ENCODE results near the gene SPNS2.

The SPNS2 gene

DNA sequence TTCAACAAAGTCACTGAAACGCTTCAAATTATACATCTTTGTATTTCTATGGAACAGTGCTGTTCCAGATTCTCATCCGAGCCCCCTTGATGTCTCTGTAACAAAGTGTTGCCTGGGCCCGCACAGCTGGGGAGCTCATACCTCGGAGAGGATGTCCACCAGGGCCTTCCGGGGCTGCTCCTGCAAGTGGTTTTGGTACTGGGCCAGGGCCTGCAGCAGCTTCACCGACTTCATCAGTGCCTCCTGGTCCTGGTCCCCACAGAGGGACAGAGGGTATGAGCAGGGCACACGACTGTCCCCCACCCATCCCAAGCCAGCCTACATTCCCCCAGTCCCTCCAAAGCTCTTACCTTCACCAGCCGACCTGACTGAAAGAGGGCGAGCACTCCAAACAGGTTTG lies 55.0 kb downstream of the SPNS2 start:
- no peak for DNase-seq

DNA sequence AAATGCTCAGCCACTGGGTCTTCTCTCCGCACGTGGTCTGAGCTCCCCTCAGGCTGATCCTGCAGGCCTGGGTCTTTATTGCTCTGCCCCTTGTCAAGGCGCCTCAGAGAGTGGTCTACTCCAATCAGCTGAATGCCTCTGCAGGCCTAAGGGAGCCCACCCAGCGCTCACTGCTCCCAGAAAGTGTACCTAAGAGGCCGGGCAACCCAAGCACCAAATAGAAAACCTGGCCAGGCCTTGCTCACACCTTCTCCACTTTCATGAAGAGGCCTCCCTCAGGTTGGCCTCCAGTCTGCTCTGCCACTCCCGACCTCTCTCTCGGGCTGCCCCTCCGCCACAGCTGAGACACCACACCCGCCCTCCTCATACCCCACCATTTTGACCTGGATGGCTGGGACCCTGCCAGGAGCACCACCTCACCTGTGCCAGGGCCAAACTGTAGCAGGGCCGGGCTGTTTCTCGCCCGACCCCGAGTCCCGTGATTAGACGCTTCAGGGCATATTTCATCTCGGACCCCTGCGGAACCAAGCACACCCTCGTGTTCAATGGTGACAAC lies 55.8 kb downstream of the SPNS2 start:
- DNase-seq = no peak

DNA sequence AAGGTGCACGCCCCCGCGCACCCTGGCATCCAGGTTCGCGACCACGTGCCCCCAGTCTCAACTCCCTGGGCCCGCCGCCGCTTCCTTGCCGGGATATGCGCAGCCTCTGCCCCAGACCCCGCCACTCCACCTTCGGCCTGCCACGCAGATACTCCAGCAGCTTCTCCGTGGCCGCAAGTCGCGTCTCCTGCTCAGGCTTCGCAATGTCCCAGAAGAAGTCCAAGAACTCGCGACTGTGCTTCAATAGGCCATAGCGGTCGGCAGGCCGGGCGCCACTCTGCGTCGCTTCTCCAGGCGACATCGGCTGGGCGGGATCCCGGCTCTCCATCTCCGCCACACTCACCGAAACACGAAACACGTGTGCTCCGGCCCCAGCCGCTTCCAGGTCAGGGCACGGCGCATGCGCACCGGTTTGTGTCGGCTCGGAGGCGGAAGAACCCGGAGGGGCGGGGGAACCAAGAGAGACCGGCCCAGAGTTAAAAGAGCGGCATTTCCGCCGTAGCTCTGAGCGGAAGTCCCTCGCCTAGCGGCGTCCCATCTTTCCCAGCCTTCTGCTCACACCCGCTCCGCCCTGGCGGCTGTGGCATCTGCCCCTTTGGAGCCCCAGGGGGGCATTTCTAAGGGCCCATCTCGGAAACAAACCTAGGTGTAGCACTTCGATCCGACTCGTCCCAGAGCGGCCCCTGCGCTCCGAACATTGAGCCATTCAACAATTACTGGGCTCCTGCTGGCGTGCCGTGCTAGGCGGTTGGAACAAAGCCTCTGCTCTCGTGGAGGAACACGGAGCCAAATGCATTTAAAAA lies 56.5 kb downstream of the SPNS2 start, which contains the start of gene MYBBP1A:
TSS of gene MYBBP1A (minus strand) at position 388 of the 803 bp plus-strand sequence. CDS start at position 328, 60 bp downstream.
- DNase-seq = peak; percentile 97

DNA sequence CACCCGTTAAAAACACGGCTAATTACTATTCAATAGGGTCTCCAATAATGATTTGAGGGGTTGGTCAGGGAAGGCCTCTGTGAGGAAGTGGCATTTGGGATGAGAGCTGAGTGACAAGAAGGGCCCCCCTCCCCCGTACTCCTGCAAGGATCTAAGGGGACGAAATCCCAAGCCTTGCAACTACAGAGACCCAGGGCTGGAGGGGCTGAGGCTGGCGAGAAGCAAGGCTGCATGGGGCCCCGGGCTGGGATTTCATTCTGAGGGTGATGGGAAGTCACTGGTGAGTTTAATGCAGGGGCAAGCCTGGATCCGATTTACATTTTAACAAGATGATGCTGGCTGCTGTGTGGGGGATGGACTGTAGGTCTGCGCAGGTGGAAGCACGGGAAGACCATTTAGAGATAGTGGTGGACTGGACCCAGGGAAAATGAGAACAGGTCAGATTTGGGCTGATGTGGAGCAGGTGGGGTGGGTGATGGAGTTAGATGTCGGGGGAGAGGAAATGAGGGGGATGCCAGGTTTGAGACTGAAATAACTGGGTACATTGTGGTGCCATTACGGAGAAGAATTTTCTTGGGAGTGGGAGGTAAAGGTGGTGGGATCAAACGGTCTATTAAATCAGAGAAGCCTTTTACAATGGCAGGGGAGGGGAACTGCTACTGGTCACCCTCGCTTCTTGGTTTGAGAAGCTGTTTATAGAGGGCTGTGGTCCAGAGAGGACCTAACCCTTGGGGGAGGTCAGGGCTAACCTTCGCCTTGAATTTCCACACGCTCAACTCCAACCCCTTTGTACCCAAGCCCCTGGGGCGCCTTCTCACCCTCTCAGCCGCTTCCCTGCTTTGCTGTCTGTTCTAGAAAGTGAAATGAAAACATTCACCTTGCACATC lies 57.4 kb downstream of the SPNS2 start:
- DNase-seq = no peak

DNA sequence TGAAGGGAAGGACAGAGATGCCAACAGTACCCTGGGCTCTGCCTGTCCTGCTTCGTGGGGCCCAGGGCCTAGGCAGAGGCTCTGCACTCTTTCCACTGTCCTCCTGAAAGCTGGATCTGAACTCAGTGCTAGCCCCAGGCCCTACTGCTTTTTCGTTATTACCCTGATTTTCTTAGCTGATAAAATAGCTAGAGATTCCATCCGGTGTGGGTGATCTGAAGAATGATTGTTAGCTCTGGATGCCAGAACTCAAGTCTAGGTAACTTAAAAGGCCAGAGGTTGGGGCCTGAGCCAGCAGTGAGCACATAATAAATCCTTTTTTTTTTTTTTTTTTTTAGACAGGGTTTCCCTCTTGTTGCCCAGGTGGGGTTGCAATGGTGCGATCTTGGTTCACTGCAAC lies 58.3 kb downstream of the SPNS2 start:
- no peak for DNase-seq

DNA sequence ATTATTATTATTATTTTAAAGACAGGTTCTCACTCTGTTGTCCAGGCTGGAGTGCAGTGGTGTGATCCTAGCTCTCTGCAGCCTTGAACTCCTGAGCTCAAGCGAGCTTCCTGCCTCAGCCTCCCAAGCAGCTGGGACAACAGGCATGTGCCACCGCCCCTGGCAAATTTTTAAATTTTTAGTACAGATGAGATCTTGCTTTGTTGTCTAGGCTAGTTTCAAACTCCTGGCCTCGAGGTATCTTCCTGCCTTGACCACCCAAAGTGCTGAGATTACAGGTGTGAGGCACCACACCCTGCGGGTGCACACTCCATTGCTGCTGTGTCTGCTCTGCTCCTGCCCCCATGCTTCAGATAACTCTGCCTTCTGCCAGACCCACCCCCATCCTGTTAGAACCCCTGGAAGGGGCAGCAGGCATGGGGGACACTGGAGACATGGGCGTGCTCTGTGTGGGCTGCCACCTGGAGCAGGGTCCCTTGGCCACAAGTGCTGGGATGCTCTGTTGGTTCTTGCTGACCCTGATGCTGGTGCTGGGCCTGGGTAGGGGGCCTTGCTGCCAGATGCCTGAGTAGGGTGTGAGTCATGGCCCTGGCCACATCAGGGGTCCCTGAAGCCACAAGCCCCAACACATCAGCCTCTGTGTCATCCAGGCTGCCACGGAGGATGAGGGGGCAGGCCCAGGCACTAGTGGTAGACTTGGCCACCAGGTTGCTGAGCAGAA lies 59.1 kb downstream of the SPNS2 start:
- no peak for DNase-seq

DNA sequence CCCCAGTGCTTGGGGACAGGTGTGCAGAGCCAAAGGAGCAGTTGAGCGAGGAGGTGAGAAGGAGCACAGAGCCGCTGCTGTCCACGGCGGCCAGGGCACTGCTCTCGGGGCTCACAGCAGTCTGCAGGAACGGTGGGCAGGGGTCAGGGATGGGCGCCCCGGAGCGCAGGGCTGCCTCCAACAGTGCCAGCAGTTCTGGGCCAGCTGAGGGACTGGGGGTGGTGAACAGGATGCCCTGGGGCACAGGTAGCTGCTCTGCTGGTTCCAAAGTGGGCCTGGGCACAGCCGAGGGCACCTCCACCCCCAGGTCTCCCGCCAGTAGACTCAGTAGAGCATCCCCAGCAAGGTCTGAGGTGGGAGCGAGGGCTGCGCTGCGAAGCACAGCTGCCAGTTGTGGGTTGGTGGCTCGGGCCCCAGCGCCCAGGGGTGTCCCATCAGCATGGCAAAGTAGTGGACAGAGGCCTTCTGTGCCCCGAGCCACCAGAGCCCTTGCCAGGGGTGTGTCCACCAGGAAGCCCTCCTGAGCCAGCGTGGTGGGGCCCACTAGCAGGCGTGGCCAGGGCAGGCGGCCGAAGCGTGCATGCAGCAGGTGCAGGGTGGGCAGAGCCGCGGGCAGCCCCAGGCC lies 59.8 kb downstream of the SPNS2 start:
- DNase-seq = no peak

DNA sequence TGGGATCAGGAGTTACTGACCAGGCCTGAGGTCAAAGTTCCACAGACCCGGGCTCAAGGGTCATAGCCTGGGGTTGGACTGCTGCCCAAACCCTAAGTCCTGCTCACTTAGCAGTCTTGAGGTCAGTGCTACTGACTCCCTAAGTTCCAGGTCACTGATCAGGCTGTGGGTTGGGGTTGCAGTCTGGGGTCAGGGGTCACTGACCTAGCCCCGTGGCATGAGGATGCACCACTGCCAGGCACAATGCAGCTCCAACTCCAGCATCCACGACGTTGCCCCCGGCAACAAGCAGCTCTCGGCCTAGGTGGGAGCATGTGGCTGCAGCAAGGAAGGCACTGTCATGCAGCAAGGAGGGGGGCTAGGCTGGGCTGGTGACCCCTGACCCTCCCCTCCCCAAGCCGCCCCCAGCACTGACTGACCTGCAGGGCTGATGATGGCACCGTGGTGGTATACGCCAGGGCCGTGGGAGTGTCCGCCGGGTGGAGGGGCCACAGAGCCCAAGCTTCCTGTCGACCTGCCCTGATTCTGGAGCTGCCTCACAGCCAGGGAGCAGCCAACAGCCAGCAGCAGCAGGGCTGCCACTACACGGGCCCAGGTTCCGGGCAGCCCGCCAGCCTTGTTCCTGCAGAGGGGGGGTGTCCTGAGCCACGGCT lies 60.6 kb downstream of the SPNS2 start:
- no peak for DNase-seq

DNA sequence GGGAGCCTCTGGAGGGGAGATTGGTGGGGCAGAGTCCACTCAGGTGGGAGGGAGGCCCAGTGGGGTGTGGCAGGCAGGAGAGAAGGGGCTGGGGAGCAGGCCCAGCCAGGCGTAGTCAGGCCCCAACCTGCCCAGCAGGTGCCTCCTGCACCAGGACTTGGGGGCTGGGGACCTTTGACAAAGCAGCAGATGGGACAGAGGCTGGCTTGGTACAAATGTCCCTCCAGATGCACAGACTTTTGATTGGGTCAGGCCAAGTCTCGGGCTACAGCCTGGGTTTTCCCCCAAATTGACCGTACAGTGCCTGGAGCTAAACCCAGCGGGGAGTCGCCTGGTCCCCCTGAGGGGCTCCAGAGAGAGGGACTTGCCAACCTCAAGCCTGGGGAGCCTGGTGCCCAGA lies 61.3 kb downstream of the SPNS2 start:
- no peak for DNase-seq

DNA sequence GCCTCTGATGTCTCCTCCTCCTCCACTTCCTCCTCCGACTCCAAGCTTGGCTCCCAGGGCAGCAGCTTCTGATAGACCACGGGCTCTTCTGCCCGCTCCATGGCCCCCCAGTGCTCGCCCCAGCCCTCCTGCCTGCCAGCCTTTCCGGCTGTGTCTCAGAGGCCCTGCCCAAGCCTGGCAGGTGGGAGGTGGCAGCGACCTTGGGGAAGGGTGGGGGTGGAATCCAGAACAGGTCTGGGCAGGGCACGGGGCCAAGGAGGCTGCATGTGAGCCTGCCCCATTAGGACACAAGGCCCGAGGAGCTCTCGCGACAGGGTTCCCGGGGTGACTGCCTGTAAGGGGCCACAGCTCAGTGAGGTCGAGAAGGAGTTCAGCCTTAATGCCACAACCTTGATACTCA lies 61.7 kb downstream of the SPNS2 start, which contains the start of gene GGT6:
TSS of gene GGT6 (minus strand) at position 157 of the 400 bp plus-strand sequence. CDS start at position 101, 56 bp downstream.
- DNase-seq = no peak

DNA sequence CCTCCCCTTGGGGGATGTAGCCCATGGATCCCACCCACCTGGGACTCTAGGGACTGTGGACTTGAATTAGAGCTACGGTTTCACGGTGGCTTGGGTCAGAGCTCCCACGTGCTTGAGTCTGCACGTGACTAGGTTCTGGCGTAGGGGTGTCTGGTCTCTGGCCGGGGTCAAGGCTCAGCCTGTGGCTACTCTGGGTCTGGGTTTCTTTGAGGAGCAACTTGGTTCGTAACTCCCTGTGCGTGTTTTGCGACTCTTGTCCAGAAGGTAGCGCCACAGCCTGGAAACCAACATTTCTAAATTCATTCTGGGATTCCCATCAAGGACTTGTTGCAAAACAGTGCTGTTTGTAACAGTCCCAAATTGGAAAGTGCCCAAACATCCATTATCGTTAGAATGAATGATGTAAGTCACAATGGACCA lies 62.2 kb downstream of the SPNS2 start:
- DNase-seq = no peak

DNA sequence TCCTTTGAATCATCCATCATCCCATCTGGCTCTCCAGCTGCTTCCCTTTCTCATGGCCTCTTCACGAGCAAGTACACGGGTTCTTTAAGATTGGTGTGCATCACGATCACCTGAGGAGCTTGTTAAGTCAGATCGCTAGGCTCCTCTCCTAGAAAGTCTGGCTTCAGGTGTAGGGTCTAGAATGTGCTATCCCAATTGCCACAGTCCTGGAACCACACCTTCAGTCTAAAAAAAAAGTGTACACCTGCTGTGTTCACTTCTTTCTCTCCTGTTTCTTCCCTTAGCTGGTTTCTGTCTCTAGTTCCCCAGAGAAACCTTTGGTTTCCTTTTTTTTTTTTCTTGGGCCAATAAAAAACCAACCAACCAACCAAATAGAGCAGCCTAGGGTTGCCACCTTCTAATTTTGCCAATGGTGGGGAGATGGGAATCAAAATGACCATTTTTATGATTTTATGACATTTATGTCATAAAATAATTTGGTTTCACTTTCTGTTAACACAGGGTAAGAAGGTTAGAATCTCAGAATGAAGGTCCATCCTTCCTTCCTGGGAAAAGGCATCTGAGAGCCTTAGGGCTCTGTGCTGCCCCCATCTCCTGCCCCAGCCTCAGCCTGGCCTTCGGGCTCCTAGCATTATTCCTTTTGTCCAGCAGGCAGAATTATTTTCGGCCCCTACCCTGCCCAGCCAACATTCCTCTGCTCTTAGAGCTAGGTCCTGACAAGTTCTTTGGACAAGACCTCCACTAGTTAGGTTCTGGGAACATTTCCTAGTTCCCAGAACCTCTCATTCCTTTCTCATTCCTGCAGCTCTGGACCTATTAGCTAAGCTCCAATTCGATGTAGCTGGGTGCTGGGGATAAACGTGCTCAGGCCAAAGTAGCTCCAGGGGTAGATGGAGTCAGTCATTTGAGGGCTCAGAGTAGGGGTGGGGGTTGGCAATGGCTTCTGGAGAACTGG lies 63.6 kb downstream of the SPNS2 start:
- DNase-seq = no peak

DNA sequence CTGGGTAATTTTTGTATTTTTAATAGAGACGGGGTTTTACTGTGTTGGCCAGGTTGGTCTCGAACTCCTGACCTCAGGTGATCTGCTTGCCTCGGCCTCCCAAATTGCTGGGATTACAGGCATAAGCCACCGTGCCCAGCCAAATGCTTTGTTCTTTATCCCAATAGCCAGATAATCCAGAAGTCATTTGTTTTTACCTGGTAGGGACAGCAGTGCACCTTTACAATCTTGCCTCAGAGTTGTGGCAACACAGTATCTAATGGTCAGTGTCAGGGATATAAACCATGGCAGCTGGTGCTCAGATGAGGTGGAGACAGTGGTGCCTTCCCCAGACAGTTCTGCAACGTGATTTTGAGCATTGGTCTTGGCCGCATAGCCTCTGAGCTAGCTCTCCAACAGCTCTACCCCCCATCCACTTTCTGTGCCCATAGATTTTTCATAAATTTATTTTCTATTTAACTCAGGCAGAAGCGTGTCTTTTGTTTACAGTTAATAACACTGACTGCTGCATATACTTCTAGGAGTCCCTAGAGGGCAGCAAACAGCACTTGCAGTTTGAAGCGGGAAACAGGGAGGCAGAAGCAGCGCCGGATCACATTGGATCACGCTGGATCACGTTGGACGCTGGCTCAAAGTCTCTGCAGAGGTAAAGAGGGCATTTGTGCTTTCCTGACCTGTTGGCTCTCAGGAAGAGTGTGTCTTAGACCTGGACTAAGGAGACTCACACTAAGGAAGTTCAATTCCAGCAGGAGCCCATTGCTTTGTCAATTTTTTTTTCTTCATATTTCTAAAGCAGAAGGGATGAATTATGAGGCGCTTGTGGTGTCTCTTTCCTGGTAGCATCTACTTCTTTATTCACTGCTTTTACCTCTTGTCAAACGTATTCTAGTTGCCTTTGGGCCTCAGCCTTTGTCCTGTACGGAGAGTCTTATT lies 66.8 kb downstream of the SPNS2 start:
- peak; percentile 76 for DNase-seq

DNA sequence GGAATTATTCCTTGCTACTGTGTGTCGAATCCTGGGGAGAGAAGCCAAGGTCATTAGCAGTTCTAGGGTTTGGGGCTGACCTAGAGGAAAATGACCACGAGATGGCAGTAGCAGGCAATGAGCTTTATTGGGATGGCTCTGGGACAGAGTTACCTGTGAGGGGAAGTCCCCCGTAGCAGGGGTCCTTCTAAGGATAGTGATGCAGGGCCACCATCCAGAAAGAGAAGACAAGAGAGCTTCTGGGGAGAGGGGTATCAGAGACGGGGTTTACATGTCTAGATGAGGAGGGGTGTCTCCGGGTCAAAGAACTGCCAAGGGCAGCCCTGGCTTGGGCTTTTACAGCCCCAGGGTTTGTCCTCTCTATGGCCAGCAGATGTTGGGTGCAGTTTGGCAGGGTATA lies 68.1 kb downstream of the SPNS2 start:
- peak; percentile 33 for DNase-seq

DNA sequence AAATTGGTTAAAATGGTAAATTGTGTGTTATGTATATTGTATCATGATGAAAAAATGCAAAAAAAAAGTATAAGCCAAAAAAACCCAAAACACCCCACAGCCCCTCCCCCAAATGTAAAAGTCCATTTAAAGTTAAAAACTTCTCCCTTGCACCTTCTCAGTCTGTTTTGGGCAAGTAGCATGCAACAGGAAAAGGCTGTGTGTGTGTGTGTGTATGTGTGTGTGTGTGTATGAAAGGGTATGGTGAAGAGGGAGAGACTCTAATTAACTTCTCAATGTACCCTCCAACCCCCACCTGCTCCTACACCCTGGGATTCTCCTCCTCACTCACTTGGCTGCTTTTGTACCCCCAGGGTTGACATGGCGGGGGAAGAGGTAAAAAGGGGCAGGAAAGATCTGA lies 70.9 kb downstream of the SPNS2 start:
- DNase-seq = no peak

DNA sequence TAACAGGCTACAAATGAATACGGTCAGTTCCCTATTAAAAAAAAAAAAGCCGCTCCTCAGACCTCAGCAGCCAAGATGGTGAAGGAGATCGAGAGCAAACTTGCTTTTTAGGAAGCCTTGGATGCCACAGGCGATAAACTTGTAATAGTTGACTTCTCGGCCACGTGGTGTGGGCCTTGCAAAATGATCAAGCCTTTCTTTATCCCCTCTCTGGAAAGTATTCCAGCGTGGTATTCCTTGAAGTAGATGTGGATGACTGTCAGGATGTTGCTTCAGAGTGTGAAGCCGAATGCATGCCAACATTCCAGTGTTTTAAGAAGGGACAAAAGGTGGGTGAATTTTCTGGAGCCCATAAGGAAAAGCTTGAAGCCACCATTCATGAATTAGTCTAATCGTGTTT lies 73.5 kb downstream of the SPNS2 start:
- DNase-seq = no peak

DNA sequence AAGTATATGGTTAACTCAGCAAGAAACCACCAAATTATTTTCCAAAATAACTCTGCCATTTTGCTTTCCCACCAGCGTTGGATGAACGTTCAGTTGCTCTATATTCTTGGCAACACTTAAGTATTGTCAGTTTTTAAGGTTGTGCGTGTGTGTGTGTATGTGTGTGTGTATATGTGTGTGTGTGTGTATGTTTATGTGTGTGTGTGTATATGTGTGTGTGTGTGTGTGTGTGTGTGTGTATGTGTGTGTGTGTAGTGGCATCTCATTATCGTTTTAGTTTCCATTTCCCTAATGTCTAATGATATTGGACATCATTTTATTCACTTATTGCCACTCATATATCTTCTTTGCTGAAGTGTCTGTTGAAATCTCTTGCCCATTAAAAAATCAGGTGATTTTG lies 74.4 kb downstream of the SPNS2 start:
- DNase-seq = no peak

DNA sequence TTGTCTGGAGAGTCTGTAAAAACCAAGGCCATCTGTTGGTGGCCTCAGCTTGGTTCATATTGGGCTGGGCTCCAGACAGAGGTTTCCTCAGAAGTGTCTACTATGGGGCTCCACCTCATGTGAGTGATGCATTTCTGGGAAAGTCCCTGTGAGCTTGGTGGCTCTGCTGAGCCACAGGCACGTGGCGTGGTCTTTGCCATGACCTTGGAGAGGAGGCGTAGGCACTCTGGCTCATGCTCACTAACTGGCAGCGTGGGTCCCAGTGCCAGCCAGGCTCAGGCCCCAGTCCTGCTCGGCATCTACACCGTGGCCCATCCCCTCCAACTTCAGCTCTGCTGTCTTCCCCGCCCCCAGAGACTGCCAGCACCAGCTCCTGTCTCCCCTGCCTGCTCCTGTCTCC lies 75.0 kb downstream of the SPNS2 start:
- no peak for DNase-seq

DNA sequence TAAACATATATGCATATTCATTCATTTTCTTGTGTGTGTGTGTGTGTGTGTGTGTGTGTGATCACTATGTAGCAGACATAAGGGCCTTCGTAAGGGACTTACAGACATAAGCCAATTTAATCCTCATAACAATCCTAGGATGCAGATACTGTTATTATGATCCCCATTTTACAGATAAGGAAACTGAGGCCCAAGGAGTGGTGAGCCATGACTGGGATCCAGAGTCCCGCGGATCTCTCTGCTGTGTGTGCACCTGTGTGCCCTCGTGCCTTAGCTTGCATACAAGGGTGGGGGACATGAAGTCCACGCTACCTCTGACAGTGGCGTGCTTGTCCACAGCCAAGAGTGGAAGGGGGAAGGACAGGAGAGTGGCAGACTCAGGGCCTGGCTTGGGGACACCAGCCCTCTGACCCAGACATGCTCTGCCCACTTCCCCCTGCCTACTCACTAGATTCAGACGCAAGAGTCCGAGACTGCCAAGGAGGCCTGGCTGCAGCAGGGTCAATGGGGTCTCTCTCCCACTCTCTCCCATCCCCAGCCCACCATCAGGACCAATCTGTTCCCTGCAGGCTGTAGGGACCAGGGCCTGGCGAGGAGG lies 75.9 kb downstream of the SPNS2 start:
- no peak for DNase-seq
